ENCODE results near the gene RPL5. TPM values are rescaled to one million over a fixed set of nuclear protein-coding genes. Genes with fewer than 3 reads are reported as not detected.
A peak's percentile ranks its signal among the peaks of the same experiment; 100 is the strongest.

The RPL5 gene
- total and polyA plus RNA-seq, 9 of the 15 experiments (the other 6 are each of a cell fraction or from before 2014, with no cell fraction given), result 1,467 to 4,252 (median 2,454) TPM

DNA sequence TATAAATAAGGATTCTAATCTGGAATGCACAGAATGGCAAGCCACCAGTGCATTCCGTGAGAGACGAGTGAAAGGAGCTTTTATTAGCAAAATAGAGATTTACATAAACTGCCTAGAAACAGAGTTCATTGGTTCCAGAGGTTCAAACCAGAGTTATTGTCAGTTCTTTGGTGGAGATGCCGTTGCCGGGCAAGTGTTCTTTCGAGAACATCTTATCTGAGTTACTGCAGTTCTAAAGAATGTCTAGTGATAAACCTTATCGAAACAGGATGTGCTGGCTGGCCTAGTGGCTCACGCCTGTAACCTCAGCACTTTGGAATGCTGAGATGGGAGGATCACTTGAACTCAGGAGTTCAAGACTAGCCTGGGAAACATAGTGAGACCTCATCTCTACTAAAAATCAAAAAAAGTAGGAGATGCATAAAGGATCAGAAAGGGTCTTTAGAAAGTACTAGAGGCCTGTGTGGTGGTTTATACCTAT, 27.1 kb upstream of the RPL5 start (continued):
- TF ChIP-seq, protein P1, sequence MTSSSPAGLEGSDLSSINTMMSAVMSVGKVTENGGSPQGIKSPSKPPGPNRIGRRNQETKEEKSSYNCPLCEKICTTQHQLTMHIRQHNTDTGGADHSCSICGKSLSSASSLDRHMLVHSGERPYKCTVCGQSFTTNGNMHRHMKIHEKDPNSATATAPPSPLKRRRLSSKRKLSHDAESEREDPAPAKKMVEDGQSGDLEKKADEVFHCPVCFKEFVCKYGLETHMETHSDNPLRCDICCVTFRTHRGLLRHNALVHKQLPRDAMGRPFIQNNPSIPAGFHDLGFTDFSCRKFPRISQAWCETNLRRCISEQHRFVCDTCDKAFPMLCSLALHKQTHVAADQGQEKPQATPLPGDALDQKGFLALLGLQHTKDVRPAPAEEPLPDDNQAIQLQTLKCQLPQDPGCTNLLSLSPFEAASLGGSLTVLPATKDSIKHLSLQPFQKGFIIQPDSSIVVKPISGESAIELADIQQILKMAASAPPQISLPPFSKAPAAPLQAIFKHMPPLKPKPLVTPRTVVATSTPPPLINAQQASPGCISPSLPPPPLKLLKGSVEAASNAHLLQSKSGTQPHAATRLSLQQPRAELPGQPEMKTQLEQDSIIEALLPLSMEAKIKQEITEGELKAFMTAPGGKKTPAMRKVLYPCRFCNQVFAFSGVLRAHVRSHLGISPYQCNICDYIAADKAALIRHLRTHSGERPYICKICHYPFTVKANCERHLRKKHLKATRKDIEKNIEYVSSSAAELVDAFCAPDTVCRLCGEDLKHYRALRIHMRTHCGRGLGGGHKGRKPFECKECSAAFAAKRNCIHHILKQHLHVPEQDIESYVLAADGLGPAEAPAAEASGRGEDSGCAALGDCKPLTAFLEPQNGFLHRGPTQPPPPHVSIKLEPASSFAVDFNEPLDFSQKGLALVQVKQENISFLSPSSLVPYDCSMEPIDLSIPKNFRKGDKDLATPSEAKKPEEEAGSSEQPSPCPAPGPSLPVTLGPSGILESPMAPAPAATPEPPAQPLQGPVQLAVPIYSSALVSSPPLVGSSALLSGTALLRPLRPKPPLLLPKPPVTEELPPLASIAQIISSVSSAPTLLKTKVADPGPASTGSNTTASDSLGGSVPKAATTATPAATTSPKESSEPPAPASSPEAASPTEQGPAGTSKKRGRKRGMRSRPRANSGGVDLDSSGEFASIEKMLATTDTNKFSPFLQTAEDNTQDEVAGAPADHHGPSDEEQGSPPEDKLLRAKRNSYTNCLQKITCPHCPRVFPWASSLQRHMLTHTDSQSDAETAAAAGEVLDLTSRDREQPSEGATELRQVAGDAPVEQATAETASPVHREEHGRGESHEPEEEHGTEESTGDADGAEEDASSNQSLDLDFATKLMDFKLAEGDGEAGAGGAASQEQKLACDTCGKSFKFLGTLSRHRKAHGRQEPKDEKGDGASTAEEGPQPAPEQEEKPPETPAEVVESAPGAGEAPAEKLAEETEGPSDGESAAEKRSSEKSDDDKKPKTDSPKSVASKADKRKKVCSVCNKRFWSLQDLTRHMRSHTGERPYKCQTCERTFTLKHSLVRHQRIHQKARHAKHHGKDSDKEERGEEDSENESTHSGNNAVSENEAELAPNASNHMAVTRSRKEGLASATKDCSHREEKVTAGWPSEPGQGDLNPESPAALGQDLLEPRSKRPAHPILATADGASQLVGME (CRISPR knock-in tag; IDR thresholded peaks at IDR 0.05), result no peak
- TF ChIP-seq SIN3A (IDR thresholded peaks at IDR 0.05; ENCODE audit: borderline replicate concordance in 2 of 2, control insufficient read depth in 1 of 2, low read depth in 2 of 2, low read length in 2 of 2), result no peak
- TF ChIP-seq RBM17 (IDR thresholded peaks at IDR 0.05; ENCODE audit: borderline replicate concordance, low read depth, low read length), result no peak
- TF ChIP-seq CHD1 (IDR thresholded peaks at IDR 0.05; ENCODE audit: low read length), result no peak
- TF ChIP-seq, protein P2, sequence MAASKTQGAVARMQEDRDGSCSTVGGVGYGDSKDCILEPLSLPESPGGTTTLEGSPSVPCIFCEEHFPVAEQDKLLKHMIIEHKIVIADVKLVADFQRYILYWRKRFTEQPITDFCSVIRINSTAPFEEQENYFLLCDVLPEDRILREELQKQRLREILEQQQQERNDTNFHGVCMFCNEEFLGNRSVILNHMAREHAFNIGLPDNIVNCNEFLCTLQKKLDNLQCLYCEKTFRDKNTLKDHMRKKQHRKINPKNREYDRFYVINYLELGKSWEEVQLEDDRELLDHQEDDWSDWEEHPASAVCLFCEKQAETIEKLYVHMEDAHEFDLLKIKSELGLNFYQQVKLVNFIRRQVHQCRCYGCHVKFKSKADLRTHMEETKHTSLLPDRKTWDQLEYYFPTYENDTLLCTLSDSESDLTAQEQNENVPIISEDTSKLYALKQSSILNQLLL (CRISPR knock-in tag; IDR thresholded peaks at IDR 0.05; ENCODE audit: borderline replicate concordance), result no peak
- TF ChIP-seq, protein P3, sequence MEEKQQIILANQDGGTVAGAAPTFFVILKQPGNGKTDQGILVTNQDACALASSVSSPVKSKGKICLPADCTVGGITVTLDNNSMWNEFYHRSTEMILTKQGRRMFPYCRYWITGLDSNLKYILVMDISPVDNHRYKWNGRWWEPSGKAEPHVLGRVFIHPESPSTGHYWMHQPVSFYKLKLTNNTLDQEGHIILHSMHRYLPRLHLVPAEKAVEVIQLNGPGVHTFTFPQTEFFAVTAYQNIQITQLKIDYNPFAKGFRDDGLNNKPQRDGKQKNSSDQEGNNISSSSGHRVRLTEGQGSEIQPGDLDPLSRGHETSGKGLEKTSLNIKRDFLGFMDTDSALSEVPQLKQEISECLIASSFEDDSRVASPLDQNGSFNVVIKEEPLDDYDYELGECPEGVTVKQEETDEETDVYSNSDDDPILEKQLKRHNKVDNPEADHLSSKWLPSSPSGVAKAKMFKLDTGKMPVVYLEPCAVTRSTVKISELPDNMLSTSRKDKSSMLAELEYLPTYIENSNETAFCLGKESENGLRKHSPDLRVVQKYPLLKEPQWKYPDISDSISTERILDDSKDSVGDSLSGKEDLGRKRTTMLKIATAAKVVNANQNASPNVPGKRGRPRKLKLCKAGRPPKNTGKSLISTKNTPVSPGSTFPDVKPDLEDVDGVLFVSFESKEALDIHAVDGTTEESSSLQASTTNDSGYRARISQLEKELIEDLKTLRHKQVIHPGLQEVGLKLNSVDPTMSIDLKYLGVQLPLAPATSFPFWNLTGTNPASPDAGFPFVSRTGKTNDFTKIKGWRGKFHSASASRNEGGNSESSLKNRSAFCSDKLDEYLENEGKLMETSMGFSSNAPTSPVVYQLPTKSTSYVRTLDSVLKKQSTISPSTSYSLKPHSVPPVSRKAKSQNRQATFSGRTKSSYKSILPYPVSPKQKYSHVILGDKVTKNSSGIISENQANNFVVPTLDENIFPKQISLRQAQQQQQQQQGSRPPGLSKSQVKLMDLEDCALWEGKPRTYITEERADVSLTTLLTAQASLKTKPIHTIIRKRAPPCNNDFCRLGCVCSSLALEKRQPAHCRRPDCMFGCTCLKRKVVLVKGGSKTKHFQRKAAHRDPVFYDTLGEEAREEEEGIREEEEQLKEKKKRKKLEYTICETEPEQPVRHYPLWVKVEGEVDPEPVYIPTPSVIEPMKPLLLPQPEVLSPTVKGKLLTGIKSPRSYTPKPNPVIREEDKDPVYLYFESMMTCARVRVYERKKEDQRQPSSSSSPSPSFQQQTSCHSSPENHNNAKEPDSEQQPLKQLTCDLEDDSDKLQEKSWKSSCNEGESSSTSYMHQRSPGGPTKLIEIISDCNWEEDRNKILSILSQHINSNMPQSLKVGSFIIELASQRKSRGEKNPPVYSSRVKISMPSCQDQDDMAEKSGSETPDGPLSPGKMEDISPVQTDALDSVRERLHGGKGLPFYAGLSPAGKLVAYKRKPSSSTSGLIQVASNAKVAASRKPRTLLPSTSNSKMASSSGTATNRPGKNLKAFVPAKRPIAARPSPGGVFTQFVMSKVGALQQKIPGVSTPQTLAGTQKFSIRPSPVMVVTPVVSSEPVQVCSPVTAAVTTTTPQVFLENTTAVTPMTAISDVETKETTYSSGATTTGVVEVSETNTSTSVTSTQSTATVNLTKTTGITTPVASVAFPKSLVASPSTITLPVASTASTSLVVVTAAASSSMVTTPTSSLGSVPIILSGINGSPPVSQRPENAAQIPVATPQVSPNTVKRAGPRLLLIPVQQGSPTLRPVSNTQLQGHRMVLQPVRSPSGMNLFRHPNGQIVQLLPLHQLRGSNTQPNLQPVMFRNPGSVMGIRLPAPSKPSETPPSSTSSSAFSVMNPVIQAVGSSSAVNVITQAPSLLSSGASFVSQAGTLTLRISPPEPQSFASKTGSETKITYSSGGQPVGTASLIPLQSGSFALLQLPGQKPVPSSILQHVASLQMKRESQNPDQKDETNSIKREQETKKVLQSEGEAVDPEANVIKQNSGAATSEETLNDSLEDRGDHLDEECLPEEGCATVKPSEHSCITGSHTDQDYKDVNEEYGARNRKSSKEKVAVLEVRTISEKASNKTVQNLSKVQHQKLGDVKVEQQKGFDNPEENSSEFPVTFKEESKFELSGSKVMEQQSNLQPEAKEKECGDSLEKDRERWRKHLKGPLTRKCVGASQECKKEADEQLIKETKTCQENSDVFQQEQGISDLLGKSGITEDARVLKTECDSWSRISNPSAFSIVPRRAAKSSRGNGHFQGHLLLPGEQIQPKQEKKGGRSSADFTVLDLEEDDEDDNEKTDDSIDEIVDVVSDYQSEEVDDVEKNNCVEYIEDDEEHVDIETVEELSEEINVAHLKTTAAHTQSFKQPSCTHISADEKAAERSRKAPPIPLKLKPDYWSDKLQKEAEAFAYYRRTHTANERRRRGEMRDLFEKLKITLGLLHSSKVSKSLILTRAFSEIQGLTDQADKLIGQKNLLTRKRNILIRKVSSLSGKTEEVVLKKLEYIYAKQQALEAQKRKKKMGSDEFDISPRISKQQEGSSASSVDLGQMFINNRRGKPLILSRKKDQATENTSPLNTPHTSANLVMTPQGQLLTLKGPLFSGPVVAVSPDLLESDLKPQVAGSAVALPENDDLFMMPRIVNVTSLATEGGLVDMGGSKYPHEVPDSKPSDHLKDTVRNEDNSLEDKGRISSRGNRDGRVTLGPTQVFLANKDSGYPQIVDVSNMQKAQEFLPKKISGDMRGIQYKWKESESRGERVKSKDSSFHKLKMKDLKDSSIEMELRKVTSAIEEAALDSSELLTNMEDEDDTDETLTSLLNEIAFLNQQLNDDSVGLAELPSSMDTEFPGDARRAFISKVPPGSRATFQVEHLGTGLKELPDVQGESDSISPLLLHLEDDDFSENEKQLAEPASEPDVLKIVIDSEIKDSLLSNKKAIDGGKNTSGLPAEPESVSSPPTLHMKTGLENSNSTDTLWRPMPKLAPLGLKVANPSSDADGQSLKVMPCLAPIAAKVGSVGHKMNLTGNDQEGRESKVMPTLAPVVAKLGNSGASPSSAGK (IDR thresholded peaks at IDR 0.05), result no peak
- TF ChIP-seq NFE2 (IDR thresholded peaks at IDR 0.05; ENCODE audit: low read depth), result 0 out of 2 replicates have a peak, but pooled peaks have one; percentile 19
- no peak for TF ChIP-seq IRF2 (CRISPR knock-in tag; IDR thresholded peaks at IDR 0.05)

Data from K562 (cell line).